Neural progenitor cell (in vitro differentiated cells): Measurements from ENCODE around the gene FAM90A1.
"Not testable (repeated sequence)": the region's sequence is repeated elsewhere in the genome, so short reads cannot be mapped to it uniquely, and the experiment has no call there.

Source experiments
- CTCF ChIP-seq: fragments of 200-600 bp; sonication (generic); IDR thresholded peaks from 2 replicates; pipeline ENCODE4 v1.5.1; 2017; ENCODE audit warnings: antibody characterized with exemption, mild to moderate bottlenecking
- EZH2 ChIP-seq: fragments of 200-600 bp; sonication (generic); IDR thresholded peaks from 2 replicates; pipeline ENCODE4 v1.6.1; 2017; ENCODE audit warnings: antibody characterized with exemption, mild to moderate bottlenecking, moderate library complexity
- EZH2phosphoT487 ChIP-seq: fragments of 200-600 bp; sonication (generic); IDR thresholded peaks from 2 replicates; pipeline ENCODE4 v1.6.1; 2017; ENCODE audit warnings: antibody characterized with exemption

- peak; percentile 73 for TF ChIP-seq CTCF
- not testable (repeated sequence) for TF ChIP-seq EZH2, EZH2phosphoT487
Measured at GRCh38 chr12:8179989-8180585, 47.3 kb downstream of the FAM90A1 start.
